GM23338 (cell line): Measurements from ENCODE around the gene GLS. TPM values are rescaled to one million over a fixed set of nuclear protein-coding genes. Genes with fewer than 3 reads are reported as not detected.

ENCODE experiments used
- ATAC-seq: fragments of 200-7000 bp; cut with Tn5 transposase; 3 replicates; pipeline ENCODE4 v1.9.1; 2020
- DNase-seq: peaks from one replicate; pipeline ENCODE4 v3.0.0-alpha.2; 2015; ENCODE audit warnings: low spot score
- H2AFZ ChIP-seq: fragments of 200-600 bp; sonication (generic); 2 replicates; pipeline ENCODE4 v1.8.0; 2016; ENCODE audit warnings: antibody characterized with exemption, mild to moderate bottlenecking, moderate library complexity
- H3F3A ChIP-seq: fragments of 200-600 bp; sonication (generic); replicated peaks from 2 replicates; pipeline ENCODE4 v1.8.0; 2017; ENCODE audit warnings: antibody characterized with exemption, mixed run types, low read depth
- H3K27ac ChIP-seq: fragments of 200-600 bp; sonication (generic); 2 replicates; pipeline ENCODE4 v1.6.1; 2016; ENCODE audit warnings: low read depth
- H3K27me3 ChIP-seq: fragments of 200-600 bp; sonication (generic); 2 replicates; pipeline ENCODE4 v1.8.0; 2016; ENCODE audit warnings: mild to moderate bottlenecking, mixed run types, moderate library complexity; ENCODE audit not compliant: insufficient read depth
- H3K36me3 ChIP-seq: fragments of 200-600 bp; sonication (generic); 2 replicates; pipeline ENCODE4 v1.8.0; 2016; ENCODE audit warnings: mild to moderate bottlenecking; ENCODE audit not compliant: insufficient read depth
- H3K4me1 ChIP-seq: fragments of 200-600 bp; sonication (generic); 2 replicates; pipeline ENCODE4 v1.8.0; 2016; ENCODE audit warnings: mild to moderate bottlenecking, moderate library complexity; ENCODE audit not compliant: insufficient read depth
- H3K4me2 ChIP-seq: fragments of 200-600 bp; sonication (generic); 2 replicates; pipeline ENCODE4 v1.7.1; 2017; ENCODE audit warnings: mixed run types
- H3K4me3 ChIP-seq: fragments of 200-600 bp; sonication (generic); 2 replicates; pipeline ENCODE4 v1.6.1; 2016; ENCODE audit warnings: mixed run types
- H3K79me2 ChIP-seq: fragments of 200-600 bp; sonication (generic); replicated peaks from 2 replicates; pipeline ENCODE4 v1.8.0; 2017; ENCODE audit warnings: mild to moderate bottlenecking; ENCODE audit not compliant: insufficient read depth
- H3K9me2 ChIP-seq: fragments of 200-600 bp; sonication (generic); 2 replicates; pipeline ENCODE4 v1.8.0; 2017; ENCODE audit not compliant: insufficient read depth
- H4K20me1 ChIP-seq: fragments of 200-600 bp; sonication (generic); replicated peaks from 2 replicates; pipeline ENCODE4 v1.8.0; 2017; ENCODE audit warnings: mild to moderate bottlenecking; ENCODE audit not compliant: insufficient read depth
- H3K27ac Mint-ChIP-seq: 2 replicates; pipeline ENCODE4 v1.8.0; 2020; ENCODE audit warnings: inconsistent platforms, mild to moderate bottlenecking, moderate library complexity, mixed read lengths
- H3K27me3 Mint-ChIP-seq: 3 replicates; pipeline ENCODE4 v1.8.0; 2022; ENCODE audit warnings: low read depth, mild to moderate bottlenecking, moderate library complexity, mixed read lengths, inconsistent platforms; ENCODE audit not compliant: insufficient read depth, poor library complexity
- H3K36me3 Mint-ChIP-seq: 3 replicates; pipeline ENCODE4 v1.8.0; 2021; ENCODE audit warnings: low read depth, mild to moderate bottlenecking, inconsistent platforms, moderate library complexity, mixed read lengths
- H3K4me1 Mint-ChIP-seq: 3 replicates; pipeline ENCODE4 v1.8.0; 2020; ENCODE audit warnings: mild to moderate bottlenecking, inconsistent platforms, mixed read lengths
- H3K4me3 Mint-ChIP-seq: 3 replicates; pipeline ENCODE4 v1.8.0; 2021; ENCODE audit warnings: moderate library complexity, mild to moderate bottlenecking, inconsistent platforms, mixed read lengths
- H3K9me3 Mint-ChIP-seq: 3 replicates; pipeline ENCODE4 v1.8.0; 2020; ENCODE audit warnings: moderate library complexity, mild to moderate bottlenecking, inconsistent platforms, mixed read lengths
- EZH2 ChIP-seq: fragments of 200-600 bp; sonication (generic); IDR thresholded peaks from one replicate; pipeline ENCODE4 v1.8.0; 2017; ENCODE audit warnings: antibody characterized with exemption, mild to moderate bottlenecking, low read depth; ENCODE audit not compliant: unreplicated experiment
- JUNB ChIP-seq: IDR thresholded peaks from one replicate; pipeline ENCODE4 v1.6.1; 2016; ENCODE audit warnings: antibody characterized with exemption; ENCODE audit not compliant: unreplicated experiment
- NANOG ChIP-seq: IDR thresholded peaks from 2 replicates; pipeline ENCODE4 v1.6.1; 2016; ENCODE audit warnings: antibody characterized with exemption, borderline replicate concordance
- POLR2AphosphoS5 ChIP-seq: IDR thresholded peaks from 2 replicates; pipeline ENCODE4 v1.6.1; 2016; ENCODE audit warnings: antibody characterized with exemption, low read depth
- REST ChIP-seq: IDR thresholded peaks from one replicate; pipeline ENCODE4 v1.6.1; 2018; ENCODE audit warnings: antibody characterized with exemption; ENCODE audit not compliant: unreplicated experiment
- ZNF114 ChIP-seq: fragments of 250-450 bp; sonication (Bioruptor Pico); IDR thresholded peaks from 2 replicates; pipeline ENCODE4 v1.5.0; 2020; ENCODE audit warnings: mild to moderate bottlenecking, moderate library complexity
- ZNF331 ChIP-seq: fragments of 250-450 bp; sonication (Bioruptor Pico); IDR thresholded peaks from 2 replicates; pipeline ENCODE4 v1.5.0; 2020; ENCODE audit warnings: low read depth, mild to moderate bottlenecking, moderate library complexity
- ZNF462 ChIP-seq: fragments of 250-450 bp; sonication (Bioruptor Pico); IDR thresholded peaks from 2 replicates; pipeline ENCODE4 v1.5.0; 2020; ENCODE audit warnings: mild to moderate bottlenecking, moderate library complexity
- polyA plus RNA-seq: library from polyadenylated mRNA; unstranded; fragments of >200 nt; fragmentation: Nextera tagmentation; extraction: Ambion mirVana; gene quantifications from 2 replicates; pipeline ENCODE4 v1.2.1, GENCODE V29; 2016
- total RNA-seq: library from RNA; depleted of rRNA; stranded (reverse); fragments of >200 nt; shearing (Covaris generic); gene quantifications from 2 replicates; pipeline ENCODE4 v1.2.3, GENCODE V29; 2014

Gene GLS
- total and polyA plus RNA-seq, 2 experiments from 2014 or later: 38.1 to 172 TPM

GRCh38 chr2:190909680-190910079, 29.1 kb downstream of the GLS start (continued):
- no peak for TF ChIP-seq ZNF462 (CRISPR knock-in tag)
- TF ChIP-seq NANOG: no peak
- no peak for TF ChIP-seq EZH2
- no peak for TF ChIP-seq JUNB

GRCh38 chr2:190910341-190911136, 29.9 kb downstream of the GLS start:
- Histone ChIP-seq H2AFZ (no peak overlapping the region), H3K4me3 (no peak overlapping the region), H3K4me1 (no peaks in the 10 kb centered on the region), H3K27ac (no peak overlapping the region), H3K4me2 (no peak overlapping the region), H3K27me3 (no peaks in the 10 kb centered on the region), H3K79me2 (no peaks in the 10 kb centered on the region), H3K9me2 (no peaks in the 10 kb centered on the region), H3K36me3 (peaks cover 6% of the 10 kb centered on the region; the same call in 1 of the 2 replicates), H3F3A (no peaks in the 10 kb centered on the region), H4K20me1 (no peaks in the 10 kb centered on the region)
- Mint-ChIP-seq H3K9me3 (no peaks in the 10 kb centered on the region), H3K4me3 (no peak overlapping the region), H3K27ac (no peak overlapping the region), H3K36me3 (peaks cover 13% of the 10 kb centered on the region; the same call in 2 of the 3 replicates), H3K4me1 (no peaks in the 10 kb centered on the region), H3K27me3 (no peaks in the 10 kb centered on the region)
- DNase-seq (no peak), ATAC-seq (no peak)
- TF ChIP-seq NANOG: no peak
- TF ChIP-seq ZNF114 (CRISPR knock-in tag): no peak
- no peak for TF ChIP-seq ZNF331 (CRISPR knock-in tag)
- no peak for TF ChIP-seq POLR2AphosphoS5
- no peak for TF ChIP-seq REST
- no peak for TF ChIP-seq EZH2
